ENCODE measurements around the gene PNRC1. TPM values are rescaled to one million over a fixed set of nuclear protein-coding genes. Genes with fewer than 3 reads are reported as not detected.

PNRC1 gene
- total and polyA plus RNA-seq, 2 experiments from 2014 or later, result 35.0 to 38.6 TPM

GRCh38 chr6:89071036-89071435, 9.5 kb upstream of the PNRC1 start:
- H3F3A ChIP-seq (replicated peaks; ENCODE audit: low read depth), result no peaks in the 10 kb centered on the region
- no peaks in the 10 kb centered on the region for H3K9me2 ChIP-seq (ENCODE audit: insufficient read depth)
- Mint-ChIP-seq H3K4me3 (no peak overlapping the region), H3K9me3 (peaks cover 9% of the 10 kb centered on the region), H3K27me3 (ENCODE audit: insufficient read depth, low read depth, poor library complexity) (no peaks in the 10 kb centered on the region), H3K4me1 (no peaks in the 10 kb centered on the region; the same call in 2 of the 3 replicates), H3K36me3 (ENCODE audit: low read depth) (peaks cover 3% of the 10 kb centered on the region; the same call in 1 of the 3 replicates), H3K27ac (no peak overlapping the region)
- no peak overlapping the region for H3K4me2 ChIP-seq
- TF ChIP-seq EZH2phosphoT487 (IDR thresholded peaks at IDR 0.05; ENCODE audit: unreplicated experiment) (no peak), ETS1 (IDR thresholded peaks at IDR 0.05) (no peak), STAT1 (IDR thresholded peaks at IDR 0.05; ENCODE audit: unreplicated experiment) (no peak), CREB1 (CRISPR knock-in tag; IDR thresholded peaks at IDR 0.05; ENCODE audit: low read depth) (no peak), ZNF462 (CRISPR knock-in tag; IDR thresholded peaks at IDR 0.05) (no peak), JUNB (IDR thresholded peaks at IDR 0.05; ENCODE audit: unreplicated experiment) (no peak), ZNF114 (CRISPR knock-in tag; IDR thresholded peaks at IDR 0.05) (no peak), ZNF331 (CRISPR knock-in tag; IDR thresholded peaks at IDR 0.05; ENCODE audit: low read depth) (no peak), CTCF (conservative IDR thresholded peaks at IDR 0.05; ENCODE audit: low read depth in 2 of 2) (no peak), POLR2AphosphoS5 (IDR thresholded peaks at IDR 0.05; ENCODE audit: low read depth) (no peak), NANOG (IDR thresholded peaks at IDR 0.05; ENCODE audit: borderline replicate concordance) (no peak), REST (IDR thresholded peaks at IDR 0.05; ENCODE audit: unreplicated experiment) (no peak), EZH2 (IDR thresholded peaks at IDR 0.05; ENCODE audit: low read depth, unreplicated experiment) (no peak)
- DNase-seq (ENCODE audit: low spot score) (no peak), ATAC-seq (no peak)
- no peaks in the 10 kb centered on the region for H4K20me1 ChIP-seq (replicated peaks; ENCODE audit: insufficient read depth)
- no peaks in the 10 kb centered on the region for H3K4me1 ChIP-seq (ENCODE audit: insufficient read depth)
- no peak overlapping the region for H3K27ac ChIP-seq (ENCODE audit: low read depth)
- no peak overlapping the region for H3K4me3 ChIP-seq
- no peaks in the 10 kb centered on the region for H3K79me2 ChIP-seq (replicated peaks; ENCODE audit: insufficient read depth)
- no peak overlapping the region for H2AFZ ChIP-seq
- no peaks in the 10 kb centered on the region; the same call in 1 of the 2 replicates for H3K36me3 ChIP-seq (ENCODE audit: insufficient read depth)
- H3K27me3 ChIP-seq (ENCODE audit: insufficient read depth), result no peaks in the 10 kb centered on the region

Data from GM23338 (cell line).